GM21737 (cell line): ENCODE measurements around the gene ASF1B.

ENCODE experiments used
- ATAC-seq: cut with Tn5 transposase; IDR thresholded peaks from one replicate; pipeline ENCODE4 v1.9.1; 2021; ENCODE audit warnings: mild to moderate bottlenecking, moderate library complexity; ENCODE audit not compliant: unreplicated experiment

ASF1B gene

GRCh38 chr19:14138576-14139265 is 2.3 kb upstream of the ASF1B start:
- no peak for ATAC-seq

- ATAC-seq: no peak
These were observed 342 bp downstream of the ASF1B start for GRCh38 chr19:14135985-14136508.

GRCh38 chr19:14135355-14135754 is 1.0 kb downstream of the ASF1B start:
- no peak for ATAC-seq

- ATAC-seq: no peak
These were observed 8.4 kb downstream of the ASF1B start for GRCh38 chr19:14127929-14128509.

GRCh38 chr19:14127176-14127575 is 9.2 kb downstream of the ASF1B start:
- ATAC-seq: no peak

- ATAC-seq: no peak
These were observed 13.5 kb downstream of the ASF1B start for GRCh38 chr19:14122924-14123323.

- ATAC-seq: no peak
These were observed 15.9 kb downstream of the ASF1B start for GRCh38 chr19:14120497-14120780.

- ATAC-seq: no peak
These were observed 16.5 kb downstream of the ASF1B start for GRCh38 chr19:14119644-14120496.

GRCh38 chr19:14119146-14119545 is 17.2 kb downstream of the ASF1B start:
- no peak for ATAC-seq

GRCh38 chr19:14118165-14119051 is 18.0 kb downstream of the ASF1B start:
- ATAC-seq: peak; percentile 20

- ATAC-seq: peak; percentile 82
These were observed 18.7 kb downstream of the ASF1B start, which contains the start of gene PRKACA for GRCh38 chr19:14117668-14118164. PRKACA (minus strand) TSS chr19:14117762; CDS start chr19:14117547, 215 bp downstream.

- no peak for ATAC-seq
These were observed 19.3 kb downstream of the ASF1B start for GRCh38 chr19:14116918-14117578.

- ATAC-seq: no peak
These were observed 19.9 kb downstream of the ASF1B start for GRCh38 chr19:14116525-14116917.

- no peak for ATAC-seq
These were observed 20.6 kb downstream of the ASF1B start for GRCh38 chr19:14115756-14116155.

GRCh38 chr19:14114854-14115253 is 21.5 kb downstream of the ASF1B start:
- ATAC-seq: no peak

- no peak for ATAC-seq
These were observed 21.9 kb downstream of the ASF1B start for GRCh38 chr19:14114439-14114838.

- ATAC-seq: no peak
These were observed 22.5 kb downstream of the ASF1B start for GRCh38 chr19:14113762-14114414.

- no peak for ATAC-seq
These were observed 23.5 kb downstream of the ASF1B start for GRCh38 chr19:14112809-14113385.
